Colon (tissue), 2 donors: ENCODE data around the gene CRYBG1.
"Not testable (repeated sequence)": the region's sequence is repeated elsewhere in the genome, so short reads cannot be mapped to it uniquely, and the experiment has no call there.

Experiments
- FAIRE-seq: peaks from 2 replicates; lab custom pipeline; 2012; peaks lifted over from hg19 to GRCh38; lab: Jason Lieb, UNC
- donor health status: control.
- donor health status: control.

The CRYBG1 gene

DNA sequence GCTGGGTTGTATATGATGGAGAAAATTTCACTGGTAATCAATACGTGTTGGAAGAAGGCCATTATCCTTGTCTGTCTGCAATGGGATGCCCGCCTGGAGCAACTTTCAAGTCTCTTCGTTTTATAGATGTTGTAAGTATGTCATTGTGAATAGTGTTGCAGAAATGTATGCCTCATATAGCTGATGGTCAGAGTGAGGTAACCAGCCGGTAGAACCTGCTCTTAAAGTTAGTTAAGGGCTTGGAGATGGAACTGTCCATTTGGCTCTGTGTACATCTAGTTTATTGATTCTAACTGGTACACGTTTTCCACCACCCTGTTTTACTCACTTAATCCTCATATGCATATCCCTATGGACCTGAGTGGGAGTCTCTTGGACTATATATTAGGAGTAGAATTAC, 195.2 kb downstream of the CRYBG1 start:
- no peak for FAIRE-seq

DNA sequence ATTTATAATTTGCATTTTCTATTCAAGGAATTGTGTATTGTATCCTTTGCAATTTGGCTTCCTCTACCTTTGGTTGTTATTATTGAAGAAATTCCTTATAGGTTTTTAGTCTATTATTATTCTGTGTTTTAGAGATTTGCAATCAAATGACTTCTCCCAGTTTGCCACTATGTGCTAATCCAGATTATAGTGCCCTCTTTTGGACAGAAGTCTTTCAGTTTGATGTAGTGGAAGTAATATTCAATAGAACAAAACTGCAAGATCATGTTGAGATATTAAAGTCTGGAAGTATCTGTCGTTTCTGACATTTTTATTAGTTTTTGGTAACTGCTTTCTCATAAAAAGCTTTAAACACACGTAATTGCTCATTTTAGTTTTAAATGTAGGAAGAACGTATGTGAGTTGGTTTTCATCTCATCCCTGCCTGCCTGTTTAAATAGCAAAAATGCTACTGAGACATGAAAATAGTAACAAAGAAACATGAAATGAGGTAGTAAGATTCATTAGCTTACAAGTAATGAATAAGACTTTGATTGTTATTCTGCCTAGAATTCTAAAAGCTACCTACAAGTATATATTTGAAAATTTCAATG, 195.9 kb downstream of the CRYBG1 start:
- no peak for FAIRE-seq

DNA sequence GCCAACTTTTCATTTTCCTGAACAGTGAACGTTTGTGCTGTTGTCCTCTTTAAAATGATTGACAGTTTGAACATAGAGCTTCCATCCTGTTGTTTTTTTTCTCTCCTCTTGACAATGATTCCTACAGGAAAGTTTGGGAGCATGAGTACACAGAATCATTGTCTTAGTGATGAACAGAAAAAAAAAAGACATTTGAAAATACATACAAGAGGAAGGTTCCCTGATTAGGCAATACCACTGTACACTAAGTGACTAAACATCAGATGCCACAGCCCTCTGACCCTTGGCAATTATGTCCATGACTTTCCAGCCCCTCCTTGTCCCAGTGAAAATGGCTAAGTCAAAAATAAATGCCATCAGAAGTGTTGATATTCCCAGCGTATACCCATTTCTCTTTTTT, 197.3 kb downstream of the CRYBG1 start:
- FAIRE-seq: no peak

DNA sequence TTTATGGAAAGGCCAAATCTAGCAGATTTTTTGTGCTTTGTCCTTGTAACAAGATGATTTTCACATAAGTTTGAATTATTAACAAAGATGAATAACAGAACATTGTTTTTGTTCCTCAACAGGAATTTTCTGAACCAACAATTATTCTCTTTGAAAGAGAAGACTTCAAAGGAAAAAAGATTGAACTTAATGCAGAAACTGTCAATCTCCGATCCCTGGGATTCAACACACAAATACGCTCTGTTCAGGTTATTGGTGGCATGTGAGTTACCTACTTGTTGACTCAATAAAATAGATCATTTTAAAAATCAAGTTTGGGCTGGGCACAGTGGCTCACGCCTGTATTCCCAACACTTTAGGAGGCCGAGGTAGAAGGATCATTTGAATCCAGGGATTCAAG, 197.8 kb downstream of the CRYBG1 start:
- no peak for FAIRE-seq

DNA sequence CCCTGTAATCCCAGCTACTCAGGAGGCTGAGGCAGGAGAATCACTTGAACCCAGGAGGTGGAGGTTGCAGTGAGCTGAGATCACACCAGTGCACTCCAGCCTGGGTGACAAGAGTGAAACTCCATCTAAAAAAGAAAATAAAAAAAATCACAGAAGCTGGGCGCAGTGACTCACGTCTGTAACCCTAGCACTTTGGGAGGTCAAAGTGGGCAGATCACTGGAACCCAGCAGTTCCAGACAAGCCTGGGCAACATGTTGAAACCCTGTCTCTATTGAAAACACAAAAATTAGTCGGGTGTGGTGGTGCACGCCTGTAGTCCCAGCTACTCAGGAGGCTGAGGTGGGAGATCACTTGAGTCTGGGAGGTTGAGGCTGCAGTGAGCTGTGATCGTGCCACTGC, 199.1 kb downstream of the CRYBG1 start:
- not testable (repeated sequence) for FAIRE-seq

DNA sequence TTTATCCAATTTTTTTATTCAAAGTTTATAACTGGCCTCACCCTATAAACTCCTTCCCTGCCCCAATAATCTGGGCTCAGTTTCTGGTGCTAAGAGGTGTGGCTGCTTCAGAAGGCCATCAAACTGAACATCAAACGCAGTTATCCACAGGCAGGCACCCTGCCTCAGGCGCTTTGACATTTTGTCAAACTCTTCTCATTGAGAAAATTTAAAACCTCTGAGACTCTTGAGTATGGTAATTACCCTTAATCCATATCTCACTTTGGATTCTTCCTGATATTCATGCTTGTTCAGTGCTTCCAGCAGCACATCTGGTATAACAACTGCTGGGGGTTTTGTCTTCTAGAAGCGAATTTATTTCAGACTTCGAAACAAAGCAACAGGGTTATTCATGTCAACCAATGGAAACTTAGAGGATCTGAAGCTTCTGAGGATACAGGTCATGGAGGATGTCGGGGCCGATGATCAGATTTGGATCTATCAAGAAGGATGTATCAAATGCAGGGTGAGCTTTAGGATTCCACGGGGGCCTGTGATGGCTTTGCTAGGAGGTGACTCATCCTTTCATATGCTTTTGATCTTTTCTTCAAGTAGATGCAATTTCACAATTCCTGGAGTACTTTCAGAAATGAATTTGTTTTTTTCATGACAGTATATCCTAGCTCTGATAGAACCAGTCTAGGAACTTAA, 200.6 kb downstream of the CRYBG1 start:
- no peak for FAIRE-seq

DNA sequence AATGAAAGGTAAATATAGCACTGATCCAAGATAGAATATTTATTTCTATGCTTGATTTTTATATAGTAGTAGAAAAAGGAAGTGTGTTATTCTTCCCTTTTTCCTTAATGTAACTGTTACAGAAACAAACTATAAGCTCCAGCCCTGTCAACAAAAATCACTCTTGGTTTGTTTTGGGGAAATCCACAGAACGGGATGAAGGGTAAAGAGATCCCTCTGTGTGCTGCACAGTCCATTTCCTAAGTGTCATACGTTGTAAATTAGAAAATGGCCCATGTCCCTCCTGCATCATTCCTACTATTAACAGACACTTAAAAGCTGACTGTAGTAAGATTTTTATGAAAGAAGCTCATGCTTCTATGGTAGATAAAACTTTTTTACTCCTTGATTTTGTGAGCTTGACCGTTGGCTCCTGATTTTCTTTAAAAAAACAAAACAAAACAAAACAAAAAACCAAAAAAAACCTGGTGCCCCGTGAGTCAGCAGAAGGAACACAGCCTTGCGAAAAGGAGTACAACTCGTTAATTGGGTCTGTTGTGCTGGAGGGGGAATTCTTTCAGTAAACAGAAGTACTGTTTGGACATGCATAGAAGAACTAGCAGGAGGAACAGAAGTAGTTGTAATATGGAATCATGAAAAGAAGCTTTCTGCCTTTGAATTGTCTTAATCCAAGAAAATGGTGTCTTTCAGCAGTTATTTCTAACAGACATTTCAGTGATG, 201.3 kb downstream of the CRYBG1 start:
- FAIRE-seq: no peak

DNA sequence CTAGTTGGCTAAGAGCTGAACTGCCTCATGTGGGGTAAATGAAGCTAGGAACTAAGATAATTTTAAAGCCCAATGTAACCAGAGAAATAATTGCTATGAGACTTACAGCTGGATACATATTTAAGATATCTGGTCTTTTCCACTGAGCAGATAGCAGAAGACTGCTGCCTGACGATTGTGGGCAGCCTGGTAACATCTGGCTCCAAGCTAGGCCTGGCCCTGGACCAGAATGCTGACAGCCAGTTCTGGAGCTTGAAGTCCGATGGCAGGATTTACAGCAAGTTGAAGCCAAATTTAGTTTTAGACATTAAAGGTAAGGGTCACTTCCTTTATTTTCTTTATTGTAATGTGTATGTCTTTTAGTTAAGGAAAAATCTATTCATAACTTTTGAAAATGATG, 203.1 kb downstream of the CRYBG1 start:
- no peak for FAIRE-seq

DNA sequence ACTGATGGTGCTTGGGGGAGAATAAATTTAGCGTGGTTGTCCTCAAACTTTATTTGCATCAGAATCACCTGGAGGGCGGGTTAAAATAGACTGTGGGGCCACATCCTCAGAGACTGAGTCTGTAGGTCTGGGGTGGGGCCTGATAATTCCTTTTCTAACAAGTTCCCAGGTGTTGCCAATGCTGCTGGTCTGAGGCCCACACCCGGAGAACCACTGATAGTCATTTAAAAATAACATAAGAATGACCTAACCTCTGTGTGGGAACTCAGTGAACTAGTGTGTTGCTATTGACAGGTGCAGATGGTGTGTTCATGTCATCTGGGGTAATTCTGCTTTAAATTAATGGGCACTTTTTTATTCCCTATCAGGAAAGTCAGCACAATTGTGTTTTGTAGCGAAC, 204.0 kb downstream of the CRYBG1 start:
- no peak for FAIRE-seq

DNA sequence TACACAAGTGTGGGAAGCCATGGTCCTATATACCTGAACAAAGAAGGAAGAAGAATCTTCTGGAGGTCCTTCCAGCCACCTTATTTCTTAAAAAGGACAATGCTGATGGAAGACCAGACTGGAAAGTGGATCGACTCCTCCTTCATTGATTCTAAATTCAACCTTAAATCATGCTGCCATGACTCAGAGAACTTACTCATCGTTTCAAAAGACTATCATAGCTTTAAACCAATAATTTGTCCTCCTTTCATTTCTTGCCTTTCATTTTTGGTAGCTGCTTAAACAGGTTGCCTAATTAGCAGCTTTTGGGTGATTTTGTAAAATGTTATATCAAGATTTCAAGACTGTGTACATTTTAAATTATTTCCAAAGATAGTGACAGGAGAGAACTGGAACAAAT, 208.0 kb downstream of the CRYBG1 start:
- FAIRE-seq: no peak

DNA sequence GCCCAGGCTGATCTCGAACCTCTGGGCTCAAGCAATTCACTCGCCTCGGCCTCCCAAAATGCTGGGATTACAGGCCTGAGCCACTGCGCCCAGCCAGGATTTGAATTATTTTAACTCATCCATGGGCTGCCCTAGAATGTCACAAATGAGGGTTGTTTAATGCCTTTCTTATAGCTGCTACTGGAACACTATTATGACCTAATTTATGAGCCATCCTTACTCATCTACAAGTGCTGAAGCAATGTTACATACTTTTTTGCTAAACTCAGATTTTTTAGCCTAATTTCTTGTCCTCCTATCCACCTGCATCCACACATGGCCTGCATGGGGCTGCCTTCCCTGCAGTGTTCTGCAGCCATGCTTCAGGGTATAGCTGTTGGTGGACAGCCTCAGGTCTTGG, 208.9 kb downstream of the CRYBG1 start:
- no peak for FAIRE-seq

DNA sequence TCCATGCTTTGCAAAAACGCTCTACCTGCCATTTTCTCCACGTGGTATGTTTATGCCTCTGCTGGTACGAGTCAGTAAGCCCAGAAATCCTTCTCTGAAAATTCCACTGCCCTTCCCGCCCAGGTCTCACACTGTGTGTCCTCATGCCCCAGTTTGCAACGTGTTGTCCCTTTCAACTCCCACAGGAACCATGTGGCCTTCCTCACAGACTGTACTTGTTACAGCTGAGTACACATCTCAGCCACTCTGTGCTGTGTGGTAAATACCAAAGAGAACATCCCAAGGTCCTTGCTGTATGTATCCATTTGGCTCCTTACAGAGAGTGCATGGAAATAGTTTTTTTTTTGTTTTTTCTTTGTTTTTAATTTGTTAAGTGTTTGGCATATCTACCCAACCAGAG, 211.9 kb downstream of the CRYBG1 start:
- no peak for FAIRE-seq

DNA sequence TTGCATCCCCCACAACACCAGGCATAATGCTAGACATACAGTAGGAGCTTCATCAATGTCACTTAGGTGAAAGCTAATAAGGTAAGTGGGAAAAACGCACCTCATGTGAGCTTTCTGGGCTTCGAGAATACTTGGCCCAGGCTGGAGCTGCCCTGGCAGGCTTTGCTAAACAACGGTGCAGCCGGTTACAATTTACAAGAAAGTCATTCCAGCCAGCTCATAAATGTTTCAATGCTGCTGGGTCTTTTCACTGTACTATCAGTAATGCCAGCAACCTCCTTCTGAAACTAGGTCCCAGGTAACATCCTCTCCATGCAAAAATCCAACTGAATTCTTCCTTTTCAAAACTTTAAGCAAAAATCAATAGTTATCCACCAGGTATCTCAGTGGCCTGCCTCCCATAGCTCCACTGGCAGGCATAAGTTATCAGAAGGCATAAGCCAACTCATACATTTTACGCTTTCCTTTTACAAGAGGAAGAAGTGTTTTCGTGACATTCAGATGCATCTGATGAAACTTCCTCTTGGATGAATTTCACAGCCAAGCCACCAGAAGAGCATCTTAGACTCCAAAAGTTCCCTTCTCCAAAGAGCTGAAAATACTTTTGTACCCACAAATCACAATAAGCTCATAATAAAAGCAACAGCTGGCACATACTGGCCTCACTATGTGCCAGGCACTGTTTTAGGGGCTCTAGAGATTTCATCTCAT, 212.5 kb downstream of the CRYBG1 start:
- no peak for FAIRE-seq

DNA sequence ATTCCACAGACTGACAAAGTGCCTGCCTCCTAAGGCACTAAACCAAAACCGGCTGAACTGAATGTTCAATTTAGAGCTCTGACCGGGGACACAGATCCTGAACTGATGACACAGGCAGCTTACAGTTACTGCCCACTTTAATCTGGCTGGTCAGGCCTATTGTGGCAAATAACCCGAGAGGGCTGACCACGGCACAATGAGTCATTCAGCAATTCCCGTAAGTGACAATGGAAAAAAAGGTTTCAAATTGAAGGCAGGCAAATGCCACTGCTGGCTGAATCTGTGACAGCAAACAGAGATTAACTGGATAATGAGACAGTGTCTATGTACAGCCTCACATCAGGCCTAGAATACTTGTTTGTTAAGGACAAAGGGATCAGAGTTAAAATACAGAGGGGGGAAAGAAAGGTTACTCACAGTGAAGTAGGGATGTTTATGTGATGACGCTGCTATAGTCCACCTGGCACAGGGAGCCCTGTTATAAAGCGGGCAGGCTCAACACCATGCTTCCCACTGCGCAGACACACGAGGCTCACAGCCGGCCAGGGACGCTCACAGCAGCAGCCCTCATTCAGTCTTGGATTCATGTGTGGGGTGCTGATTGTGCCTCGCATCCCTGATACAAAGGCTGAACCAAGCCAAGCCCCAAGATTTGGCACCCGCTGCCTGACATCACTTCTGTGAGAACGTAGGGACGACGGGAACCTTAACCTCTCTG, 214.4 kb downstream of the CRYBG1 start:
- no peak for FAIRE-seq

DNA sequence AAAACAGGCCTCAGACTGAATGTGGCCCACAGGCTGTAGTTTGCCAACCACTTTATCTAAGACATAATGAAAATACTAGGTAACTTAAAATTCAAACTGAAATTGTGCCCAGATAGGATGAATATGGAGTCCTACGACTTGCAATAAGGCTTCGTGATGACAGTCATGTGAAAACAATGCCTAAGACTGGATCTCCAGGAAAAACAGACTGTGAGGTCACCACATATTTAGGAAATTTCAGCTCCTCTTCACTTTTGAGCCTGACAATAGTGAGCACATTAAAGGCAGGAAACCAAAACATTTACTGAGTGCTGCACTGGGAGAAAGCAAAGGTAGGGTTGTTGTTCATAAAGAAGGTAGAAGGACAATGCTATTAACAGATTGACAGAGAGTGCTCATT, 218.8 kb downstream of the CRYBG1 start:
- no peak for FAIRE-seq

DNA sequence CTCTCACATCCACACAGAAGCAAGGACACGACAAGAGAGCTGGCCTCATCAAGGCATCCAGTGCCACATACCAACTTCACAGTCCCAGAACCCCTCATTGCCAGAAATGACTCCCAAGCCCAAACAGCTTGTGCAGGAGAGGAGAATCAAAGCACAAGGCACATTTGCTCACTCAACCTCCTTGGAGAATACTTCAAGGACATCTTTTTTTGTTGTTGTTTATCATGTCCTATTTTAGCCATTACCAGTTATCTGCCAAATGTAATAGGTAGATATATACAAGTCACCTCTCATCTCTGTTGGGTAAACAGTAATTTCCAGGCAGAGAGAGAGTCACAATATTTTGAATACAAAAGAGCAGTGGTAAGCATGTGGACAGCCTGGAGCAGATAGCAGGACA, 221.0 kb downstream of the CRYBG1 start:
- FAIRE-seq: no peak

DNA sequence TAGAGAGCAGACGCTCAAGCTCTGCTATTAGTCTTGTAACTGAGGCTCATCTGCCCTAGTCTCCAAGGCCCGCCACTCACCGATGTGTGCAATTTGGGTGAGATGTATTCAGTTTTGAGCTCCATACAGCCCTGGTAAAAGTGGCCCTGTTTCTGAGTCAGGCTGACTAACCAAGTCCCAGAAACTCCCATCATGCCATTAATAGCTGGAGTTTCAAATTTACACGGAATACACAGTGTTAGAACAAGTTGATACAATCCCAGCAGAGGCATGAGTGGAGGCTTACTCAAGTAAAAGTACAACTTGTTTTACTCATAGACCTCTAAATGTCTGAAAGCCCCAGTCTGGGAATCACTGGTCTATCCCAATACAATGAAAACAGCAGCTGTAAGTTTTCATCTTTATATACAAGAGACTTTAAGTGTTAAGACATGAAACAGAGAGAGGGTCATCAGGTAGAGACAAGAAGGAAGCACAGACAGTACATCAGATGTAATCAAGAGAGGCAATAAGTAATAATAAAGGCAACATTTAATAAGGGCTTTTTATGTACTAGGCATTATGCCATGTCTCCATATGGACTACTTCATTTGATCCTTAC, 226.4 kb downstream of the CRYBG1 start:
- FAIRE-seq: no peak

DNA sequence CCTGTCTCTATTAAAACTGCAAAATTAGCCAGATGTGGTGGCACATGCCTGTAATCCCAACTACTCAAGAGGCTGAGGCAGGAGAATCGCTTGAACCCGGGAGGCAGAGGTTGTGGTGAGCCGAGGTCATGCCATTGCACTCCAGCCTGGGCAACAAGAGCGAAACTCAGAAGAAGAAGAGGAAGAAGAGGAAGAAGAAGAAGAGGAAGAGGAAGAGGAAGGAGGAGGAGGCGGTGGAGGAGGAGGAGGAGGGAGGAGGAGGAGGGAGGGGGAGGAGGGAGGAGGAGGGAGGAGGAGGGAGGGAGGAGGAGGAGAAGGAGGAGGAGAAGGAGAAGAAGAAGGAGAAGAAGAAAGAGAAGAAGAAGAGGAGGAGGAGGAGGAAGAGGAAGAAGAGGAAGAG, 228.4 kb downstream of the CRYBG1 start:
- FAIRE-seq: not testable (repeated sequence)

DNA sequence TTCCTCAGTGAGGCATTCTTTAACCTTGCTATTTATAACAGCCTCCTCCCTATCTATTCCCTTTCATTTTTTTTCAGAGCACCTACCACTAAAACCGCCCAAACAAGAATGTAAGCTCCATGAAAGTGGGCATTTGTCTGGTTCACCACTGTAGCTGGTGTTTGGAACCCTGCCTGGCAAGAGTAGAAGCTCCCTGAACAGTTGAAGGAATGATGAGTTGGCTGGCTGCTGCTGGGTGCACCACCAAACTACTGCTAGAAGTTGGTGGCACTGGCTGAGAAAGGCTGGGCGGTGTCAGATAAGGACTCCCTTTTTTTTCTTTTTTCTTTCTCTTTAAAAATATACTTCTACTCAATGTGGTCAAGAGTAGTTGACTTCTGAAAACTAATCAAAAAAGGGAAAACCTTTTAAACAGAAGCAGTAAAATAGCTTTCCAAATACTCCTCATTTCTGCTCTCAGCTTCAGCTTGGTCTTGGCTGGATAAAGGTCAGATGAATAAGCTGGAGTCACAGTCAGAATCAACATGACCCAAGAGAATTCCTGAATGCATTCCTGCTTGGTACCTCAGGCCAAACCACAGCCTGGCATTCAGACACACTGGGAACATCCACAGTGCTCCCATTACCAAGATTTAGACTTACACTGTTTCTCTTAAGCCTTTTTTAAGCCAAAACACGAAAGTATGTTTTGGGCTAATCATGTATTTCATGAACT, 230.8 kb downstream of the CRYBG1 start:
- no peak for FAIRE-seq

DNA sequence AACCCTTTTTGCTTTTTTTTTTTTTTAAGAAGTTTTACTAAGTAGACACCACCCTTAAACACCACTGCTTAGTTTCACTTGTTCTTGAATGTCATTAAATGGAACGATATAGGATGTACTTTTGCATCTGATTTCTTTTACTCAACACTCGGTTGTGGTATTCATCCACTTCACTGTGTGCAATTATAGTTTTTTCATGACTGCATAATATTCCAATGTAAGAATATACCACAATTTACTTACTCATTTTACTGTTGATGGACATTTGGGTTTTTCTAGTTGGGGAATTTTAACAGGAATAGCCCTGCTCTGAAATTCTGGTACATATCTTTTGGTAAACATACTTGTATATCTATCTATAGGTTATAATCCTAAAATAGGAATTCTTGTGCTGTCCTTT, 238.9 kb downstream of the CRYBG1 start:
- FAIRE-seq: no peak

DNA sequence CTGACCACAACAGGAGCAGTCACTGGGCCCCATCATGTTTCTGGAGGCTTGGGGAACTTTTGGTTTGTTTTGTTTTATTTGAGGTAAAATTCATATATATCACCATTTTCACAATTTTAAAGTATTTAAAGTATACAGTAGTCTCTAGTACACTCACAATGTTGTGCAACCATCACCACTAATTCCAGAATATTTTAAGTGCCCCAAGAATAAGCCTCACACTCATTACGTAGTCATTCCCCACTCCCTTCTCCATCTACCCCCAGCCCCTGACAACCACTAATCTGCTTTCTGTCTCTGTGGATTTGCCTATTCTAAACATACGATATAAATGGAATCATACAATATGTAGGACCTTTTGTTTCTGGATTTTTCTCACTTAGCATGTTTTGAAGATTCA, 239.8 kb downstream of the CRYBG1 start:
- FAIRE-seq: no peak
